ENCODE results near the gene UNC5A.

The UNC5A gene

DNA sequence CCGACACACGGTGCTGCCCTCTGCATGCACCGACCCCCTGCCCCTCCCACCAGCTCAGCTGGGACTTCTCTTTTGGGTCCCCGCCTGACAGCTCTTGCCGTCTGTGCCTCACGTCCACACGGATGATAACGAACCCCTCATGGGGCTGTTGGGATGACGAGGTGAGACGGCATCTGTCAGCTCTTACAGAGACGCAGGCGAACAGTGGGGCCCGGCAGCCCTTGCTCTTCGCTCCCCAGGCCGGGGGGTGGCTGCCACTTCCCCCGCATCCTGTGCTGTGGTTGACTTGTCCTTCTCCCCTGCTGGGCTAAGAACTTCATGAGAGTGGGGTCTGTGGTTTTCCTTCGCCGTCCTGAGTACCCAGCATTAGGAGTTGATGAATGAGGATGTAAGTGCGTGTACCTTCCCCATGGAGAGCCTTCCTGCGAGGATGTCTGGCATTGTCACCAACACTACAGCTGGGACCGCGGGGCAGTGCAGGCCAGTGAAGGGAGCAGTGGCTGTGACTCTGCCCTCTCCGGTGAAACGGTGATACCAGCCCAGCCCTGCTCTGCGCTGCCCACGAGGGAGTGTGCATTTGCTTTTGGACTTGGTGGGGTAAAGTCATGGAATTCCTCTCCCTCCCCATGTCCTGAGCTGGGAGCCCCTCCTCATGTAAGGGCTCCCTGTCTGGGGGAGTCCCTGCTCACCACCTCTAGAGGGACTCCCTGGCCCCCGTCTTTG, 65.6 kb downstream of the UNC5A start (continued):
- TF ChIP-seq, protein P1, sequence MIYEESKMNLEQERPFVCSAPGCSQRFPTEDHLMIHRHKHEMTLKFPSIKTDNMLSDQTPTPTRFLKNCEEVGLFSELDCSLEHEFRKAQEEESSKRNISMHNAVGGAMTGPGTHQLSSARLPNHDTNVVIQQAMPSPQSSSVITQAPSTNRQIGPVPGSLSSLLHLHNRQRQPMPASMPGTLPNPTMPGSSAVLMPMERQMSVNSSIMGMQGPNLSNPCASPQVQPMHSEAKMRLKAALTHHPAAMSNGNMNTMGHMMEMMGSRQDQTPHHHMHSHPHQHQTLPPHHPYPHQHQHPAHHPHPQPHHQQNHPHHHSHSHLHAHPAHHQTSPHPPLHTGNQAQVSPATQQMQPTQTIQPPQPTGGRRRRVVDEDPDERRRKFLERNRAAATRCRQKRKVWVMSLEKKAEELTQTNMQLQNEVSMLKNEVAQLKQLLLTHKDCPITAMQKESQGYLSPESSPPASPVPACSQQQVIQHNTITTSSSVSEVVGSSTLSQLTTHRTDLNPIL (CRISPR knock-in tag; IDR thresholded peaks at IDR 0.05; ENCODE audit: low read depth) = no peak

DNA sequence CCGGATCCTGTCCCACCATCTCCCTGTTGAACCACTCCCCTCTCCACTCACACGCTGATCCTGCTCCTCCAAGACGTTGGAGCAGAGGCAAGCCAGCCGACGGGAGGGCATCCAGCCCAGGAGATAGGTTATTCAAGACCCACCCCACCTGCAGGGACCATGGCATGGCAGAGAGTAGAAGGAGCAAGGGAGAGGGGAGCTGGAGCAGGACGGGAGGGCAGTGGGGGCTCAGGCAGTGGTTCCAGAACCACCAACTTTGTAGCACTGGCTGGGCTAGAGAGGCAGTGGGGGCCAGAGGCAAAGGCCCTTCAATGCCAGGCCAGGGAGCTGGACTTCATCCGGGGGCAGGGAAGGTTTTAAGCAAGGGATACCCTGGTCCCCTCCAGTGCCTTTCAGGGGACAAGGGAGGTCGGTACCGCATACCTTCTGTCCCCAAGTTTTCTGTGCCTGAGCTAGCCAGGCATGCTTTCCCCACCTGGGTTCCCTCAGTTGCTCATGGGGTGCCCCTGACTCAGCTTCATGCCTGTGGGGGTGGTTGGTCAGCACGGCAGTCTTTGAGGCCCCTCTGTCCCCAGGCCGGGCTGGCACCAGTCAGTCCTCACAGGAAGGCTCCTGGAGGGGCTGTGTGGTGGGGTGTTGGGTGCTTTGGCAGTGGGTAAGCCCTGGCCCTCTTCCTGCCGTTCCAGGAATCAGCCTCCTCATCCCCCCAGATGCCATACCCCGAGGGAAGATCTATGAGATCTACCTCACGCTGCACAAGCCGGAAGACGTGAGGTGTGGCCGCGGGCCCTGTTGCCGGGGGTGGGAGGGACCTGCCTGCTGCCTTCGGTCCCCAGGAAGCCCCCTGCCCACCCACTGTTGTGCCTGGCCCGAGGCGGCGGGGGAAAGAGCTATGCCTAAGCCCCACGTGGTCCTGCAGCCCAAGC, 66.4 kb downstream of the UNC5A start:
- no peak for TF ChIP-seq GLIS3 (CRISPR knock-in tag; IDR thresholded peaks at IDR 0.05)
- TF ChIP-seq ISL1 (CRISPR knock-in tag; IDR thresholded peaks at IDR 0.05) = no peak
- no peak for TF ChIP-seq SNAI2 (CRISPR knock-in tag; IDR thresholded peaks at IDR 0.05)
- no peak for TF ChIP-seq ZNF70 (CRISPR knock-in tag; IDR thresholded peaks at IDR 0.05)
- TF ChIP-seq ZC3H10 (CRISPR knock-in tag; IDR thresholded peaks at IDR 0.05) = no peak
- TF ChIP-seq, protein P2, sequence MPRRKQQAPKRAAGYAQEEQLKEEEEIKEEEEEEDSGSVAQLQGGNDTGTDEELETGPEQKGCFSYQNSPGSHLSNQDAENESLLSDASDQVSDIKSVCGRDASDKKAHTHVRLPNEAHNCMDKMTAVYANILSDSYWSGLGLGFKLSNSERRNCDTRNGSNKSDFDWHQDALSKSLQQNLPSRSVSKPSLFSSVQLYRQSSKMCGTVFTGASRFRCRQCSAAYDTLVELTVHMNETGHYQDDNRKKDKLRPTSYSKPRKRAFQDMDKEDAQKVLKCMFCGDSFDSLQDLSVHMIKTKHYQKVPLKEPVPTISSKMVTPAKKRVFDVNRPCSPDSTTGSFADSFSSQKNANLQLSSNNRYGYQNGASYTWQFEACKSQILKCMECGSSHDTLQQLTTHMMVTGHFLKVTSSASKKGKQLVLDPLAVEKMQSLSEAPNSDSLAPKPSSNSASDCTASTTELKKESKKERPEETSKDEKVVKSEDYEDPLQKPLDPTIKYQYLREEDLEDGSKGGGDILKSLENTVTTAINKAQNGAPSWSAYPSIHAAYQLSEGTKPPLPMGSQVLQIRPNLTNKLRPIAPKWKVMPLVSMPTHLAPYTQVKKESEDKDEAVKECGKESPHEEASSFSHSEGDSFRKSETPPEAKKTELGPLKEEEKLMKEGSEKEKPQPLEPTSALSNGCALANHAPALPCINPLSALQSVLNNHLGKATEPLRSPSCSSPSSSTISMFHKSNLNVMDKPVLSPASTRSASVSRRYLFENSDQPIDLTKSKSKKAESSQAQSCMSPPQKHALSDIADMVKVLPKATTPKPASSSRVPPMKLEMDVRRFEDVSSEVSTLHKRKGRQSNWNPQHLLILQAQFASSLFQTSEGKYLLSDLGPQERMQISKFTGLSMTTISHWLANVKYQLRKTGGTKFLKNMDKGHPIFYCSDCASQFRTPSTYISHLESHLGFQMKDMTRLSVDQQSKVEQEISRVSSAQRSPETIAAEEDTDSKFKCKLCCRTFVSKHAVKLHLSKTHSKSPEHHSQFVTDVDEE (CRISPR knock-in tag; IDR thresholded peaks at IDR 0.05) = no peak
- TF ChIP-seq, protein P3, sequence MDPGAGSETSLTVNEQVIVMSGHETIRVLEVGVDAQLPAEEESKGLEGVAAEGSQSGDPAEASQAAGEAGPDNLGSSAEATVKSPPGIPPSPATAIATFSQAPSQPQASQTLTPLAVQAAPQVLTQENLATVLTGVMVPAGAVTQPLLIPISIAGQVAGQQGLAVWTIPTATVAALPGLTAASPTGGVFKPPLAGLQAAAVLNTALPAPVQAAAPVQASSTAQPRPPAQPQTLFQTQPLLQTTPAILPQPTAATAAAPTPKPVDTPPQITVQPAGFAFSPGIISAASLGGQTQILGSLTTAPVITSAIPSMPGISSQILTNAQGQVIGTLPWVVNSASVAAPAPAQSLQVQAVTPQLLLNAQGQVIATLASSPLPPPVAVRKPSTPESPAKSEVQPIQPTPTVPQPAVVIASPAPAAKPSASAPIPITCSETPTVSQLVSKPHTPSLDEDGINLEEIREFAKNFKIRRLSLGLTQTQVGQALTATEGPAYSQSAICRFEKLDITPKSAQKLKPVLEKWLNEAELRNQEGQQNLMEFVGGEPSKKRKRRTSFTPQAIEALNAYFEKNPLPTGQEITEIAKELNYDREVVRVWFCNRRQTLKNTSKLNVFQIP (CRISPR knock-in tag; IDR thresholded peaks at IDR 0.05; ENCODE audit: borderline replicate concordance, low read depth) = no peak
- no peak for ATAC-seq

DNA sequence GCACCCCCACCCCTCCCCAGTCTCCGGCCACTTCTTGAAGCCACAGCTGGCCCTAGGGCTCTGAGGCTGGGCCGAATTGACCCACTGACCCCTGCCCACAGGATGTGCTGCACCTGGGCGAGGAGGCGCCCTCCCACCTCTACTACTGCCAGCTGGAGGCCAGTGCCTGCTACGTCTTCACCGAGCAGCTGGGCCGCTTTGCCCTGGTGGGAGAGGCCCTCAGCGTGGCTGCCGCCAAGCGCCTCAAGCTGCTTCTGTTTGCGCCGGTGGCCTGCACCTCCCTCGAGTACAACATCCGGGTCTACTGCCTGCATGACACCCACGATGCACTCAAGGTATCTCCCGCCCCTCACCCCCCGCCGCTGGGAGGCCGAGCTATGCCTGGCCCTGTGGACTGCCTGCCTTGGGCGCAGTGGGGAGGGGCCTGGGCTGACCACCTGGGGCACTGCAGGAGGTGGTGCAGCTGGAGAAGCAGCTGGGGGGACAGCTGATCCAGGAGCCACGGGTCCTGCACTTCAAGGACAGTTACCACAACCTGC, 67.5 kb downstream of the UNC5A start:
- TF ChIP-seq ZNF8 (CRISPR knock-in tag; IDR thresholded peaks at IDR 0.05) (no peak), ESRRG (CRISPR knock-in tag; IDR thresholded peaks at IDR 0.05) (no peak), RARB (CRISPR knock-in tag; IDR thresholded peaks at IDR 0.05) (no peak), SNAI2 (CRISPR knock-in tag; IDR thresholded peaks at IDR 0.05) (no peak), ZNF565 (CRISPR knock-in tag; conservative IDR thresholded peaks at IDR 0.05; ENCODE audit: low read depth) (no peak), PPARA (CRISPR knock-in tag; IDR thresholded peaks at IDR 0.05; ENCODE audit: borderline replicate concordance) (no peak), GLIS3 (CRISPR knock-in tag; IDR thresholded peaks at IDR 0.05) (no peak), BACH2 (CRISPR knock-in tag; IDR thresholded peaks at IDR 0.05; ENCODE audit: borderline replicate concordance) (no peak), TOX (CRISPR knock-in tag; IDR thresholded peaks at IDR 0.05; ENCODE audit: borderline replicate concordance) (no peak)
- TF ChIP-seq, protein P2 (CRISPR knock-in tag; IDR thresholded peaks at IDR 0.05) = no peak
- TF ChIP-seq, protein P1 (CRISPR knock-in tag; IDR thresholded peaks at IDR 0.05; ENCODE audit: low read depth) = no peak
- no peak for ATAC-seq

All from SK-N-SH treated with all-trans-retinoic acid at 6 μM for 48 hours (cell line).